Right ventricle myocardium inferior (tissue), 1 donor: ENCODE measurements around the gene PTPRH. TPM values are rescaled to one million over a fixed set of nuclear protein-coding genes. Genes with fewer than 3 reads are reported as not detected.

ENCODE experiments used
- ATAC-seq: fragments of 200-7000 bp; cut with Tn5 transposase; one replicate; pipeline ENCODE4 v1.9.1; 2020; ENCODE audit warnings: mild to moderate bottlenecking, moderate library complexity
- DNase-seq: peaks from one replicate; pipeline ENCODE4 v3.0.0; 2021; ENCODE audit errors: missing footprints
- intact Hi-C: fragments of 100-400 bp; cut with DNase I; formaldehyde crosslinking; loops from one replicate; pipeline ENCODE4 v1.11.0; 2022
- total RNA-seq: library from RNA; stranded (reverse); fragmentation: NEBNext Ultra II Directional; extraction: Animal tissue kit (Norgen Biotek cat#: 25700); gene quantifications from one replicate; pipeline ENCODE4 v1.2.1, GENCODE V29; 2021
- donor health status: DM: no; HTN: yes; CAD: no; lungs with severe emphysema.

The PTPRH gene
- total RNA-seq, 1 donor from 2014 or later, result 0.87 TPM

- ATAC-seq (peak; percentile 68), DNase-seq (no peak)
- intact Hi-C loops, result no loop called here
Observed at GRCh38 chr19:55247621-55248099, 38.4 kb upstream of the PTPRH start.

DNA sequence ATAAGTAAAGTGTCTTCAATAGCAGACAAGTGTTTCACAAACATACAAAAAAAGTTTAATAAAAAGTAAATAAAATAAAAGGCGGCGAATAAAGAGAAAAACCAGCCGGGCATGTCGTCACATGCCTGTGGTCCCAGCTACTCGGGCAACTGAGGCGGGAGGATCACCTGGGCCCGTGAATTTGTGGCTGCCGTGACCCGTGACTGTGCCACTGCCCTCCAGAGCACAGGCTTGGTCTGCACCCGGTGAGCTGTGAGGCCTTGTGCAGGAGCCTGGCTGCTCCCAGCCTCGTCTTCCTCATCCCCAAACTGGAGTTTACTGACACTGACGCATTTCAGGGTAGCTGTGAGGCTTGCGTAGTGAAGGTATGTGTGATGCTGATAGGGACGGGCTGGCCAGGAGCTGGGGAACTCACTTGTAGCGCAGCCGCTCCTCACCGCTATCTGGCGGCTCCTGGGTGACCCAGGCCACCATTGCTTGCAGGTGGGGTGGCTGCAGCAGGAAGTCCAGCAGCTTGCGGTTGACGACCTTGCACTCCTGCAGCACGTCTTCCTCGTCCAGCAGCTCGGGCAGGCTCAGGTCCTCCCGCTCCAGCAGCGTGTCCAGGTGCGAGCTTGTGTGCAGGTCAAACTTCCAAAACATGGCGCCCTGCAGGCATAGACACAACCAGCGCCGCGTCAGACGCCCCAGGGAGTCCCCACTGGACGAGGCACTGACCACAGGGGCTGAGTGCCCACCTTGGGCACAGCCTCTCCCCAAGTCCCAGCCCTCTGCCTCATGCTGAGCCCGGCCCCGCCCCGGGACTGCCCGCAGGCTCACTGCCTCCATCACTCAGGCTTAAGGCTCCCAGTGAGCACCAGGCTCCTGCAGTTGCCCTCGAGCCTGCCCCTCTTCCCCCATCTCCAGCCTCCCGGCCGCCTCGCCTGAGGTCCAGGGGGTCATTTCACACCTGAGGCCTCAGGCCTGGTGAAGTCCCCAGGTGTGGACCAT, 37.5 kb upstream of the PTPRH start:
- intact Hi-C loops, result no loop called here
- ATAC-seq (no peak), DNase-seq (no peak)

- intact Hi-C loops, result no loop called here
- DNase-seq (no peak), ATAC-seq (no peak)
Observed at GRCh38 chr19:55245236-55245904, 36.1 kb upstream of the PTPRH start.

GRCh38 chr19:55244004-55244680, 34.8 kb upstream of the PTPRH start:
- no peak for DNase-seq
- no peak for ATAC-seq
- intact Hi-C loops, result no loop called here

GRCh38 chr19:55242517-55242916, 33.2 kb upstream of the PTPRH start:
- DNase-seq, result no peak
- intact Hi-C loops, result no loop called here
- ATAC-seq, result no peak

DNA sequence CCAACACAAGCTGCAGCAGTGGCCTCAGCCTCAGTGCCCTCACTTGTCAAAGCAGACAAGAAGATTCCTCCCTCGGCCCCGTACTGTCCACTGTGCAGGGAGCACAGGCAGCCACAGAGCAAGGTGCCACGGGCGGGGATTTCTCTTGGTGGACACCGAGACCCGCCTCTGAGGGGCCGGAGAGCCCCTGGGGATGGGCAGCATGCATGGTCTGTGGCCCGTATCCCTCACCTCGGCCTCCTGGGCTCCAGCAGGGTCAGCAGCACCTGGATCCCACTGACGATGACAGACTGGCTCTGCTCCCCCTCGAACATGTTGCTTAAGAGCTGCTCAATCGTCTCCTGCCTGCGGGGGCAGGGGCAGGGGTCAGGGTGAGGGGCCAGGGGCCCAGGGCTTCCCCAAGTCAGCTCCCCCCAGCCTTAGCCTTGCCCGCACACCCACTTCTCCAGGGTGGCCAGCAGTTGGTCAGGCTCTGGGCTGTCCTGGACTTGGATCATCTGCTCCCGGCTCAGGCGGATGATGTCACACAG, 32.7 kb upstream of the PTPRH start:
- intact Hi-C loops, result no loop called here
- no peak for ATAC-seq
- no peak for DNase-seq

DNA sequence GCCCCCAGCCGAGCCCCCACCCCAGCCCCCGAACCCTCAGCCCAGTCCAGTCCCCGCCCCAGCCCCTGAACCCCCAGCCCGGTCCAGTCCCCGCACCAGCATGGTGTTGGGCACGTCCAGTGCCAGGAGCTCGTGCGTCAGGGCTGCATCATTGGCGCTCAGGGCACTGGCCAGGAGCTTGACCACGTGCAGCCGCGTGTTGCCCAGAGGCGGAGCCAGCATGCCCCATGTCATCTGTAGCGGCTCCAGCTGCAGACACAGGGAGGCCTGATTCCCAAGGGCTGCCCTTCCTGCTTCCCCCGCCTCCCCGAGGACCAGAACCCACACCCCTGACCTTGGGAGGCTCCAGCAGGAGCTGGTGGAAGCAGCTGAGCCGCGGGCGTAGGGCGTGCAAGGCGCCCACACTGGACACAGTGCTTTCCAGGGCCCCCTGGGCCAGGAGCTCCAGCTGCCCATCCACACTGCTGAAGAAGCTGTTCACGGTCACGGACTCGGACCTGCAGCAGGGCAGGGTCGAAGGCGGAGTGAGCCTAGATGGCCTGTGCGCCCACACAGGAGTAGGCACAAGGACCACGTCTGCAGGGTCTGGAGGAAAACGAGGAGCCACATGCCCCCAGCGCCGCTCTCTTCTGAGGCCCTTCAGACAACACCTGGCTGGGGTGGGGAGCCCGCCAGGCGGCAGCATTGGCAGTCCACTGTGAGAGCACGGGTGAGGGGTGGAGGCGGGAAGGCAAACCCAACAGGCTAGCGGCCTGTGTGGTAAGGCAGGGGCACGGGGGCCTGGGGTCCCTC, 32.0 kb upstream of the PTPRH start:
- DNase-seq, result no peak
- intact Hi-C loops, result no loop called here
- ATAC-seq, result no peak

DNA sequence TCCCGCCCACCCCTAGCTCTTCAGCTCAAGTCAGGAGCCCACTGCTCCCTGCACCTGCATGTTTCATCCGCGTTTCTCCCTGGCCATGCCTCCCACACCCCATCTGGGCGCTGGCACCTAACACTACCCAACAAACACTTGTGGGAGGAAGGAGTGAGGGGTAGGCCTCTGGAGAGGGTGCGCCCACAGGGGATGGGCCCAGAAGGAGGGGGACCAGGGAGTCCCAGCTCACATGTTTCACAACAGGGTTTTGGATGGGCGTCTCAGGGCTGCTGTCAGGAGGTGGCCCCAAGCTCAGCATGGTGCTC, 31.4 kb upstream of the PTPRH start:
- DNase-seq (no peak), ATAC-seq (no peak)
- intact Hi-C loops, result no loop called here

DNA sequence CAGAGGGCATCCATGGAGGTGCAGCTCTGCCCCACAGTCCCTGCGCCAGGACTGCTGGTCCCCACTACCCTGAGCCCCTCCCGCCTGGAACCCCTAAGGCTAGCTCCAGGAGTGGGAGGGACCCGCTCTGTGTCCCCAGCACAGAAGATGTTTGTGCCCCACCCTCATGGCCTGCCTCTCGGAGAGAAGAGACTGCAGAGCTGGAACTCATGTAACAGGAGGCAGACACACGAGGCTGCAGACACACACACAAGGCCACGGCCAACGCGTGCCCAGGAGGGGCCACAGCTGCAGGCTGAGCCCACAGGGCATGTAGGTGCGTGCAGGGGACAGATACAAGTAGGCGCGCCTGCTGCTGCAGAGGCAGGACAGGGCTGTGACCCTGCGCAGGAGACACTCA, 29.7 kb upstream of the PTPRH start:
- intact Hi-C loops, result no loop called here
- ATAC-seq (no peak), DNase-seq (no peak)

DNA sequence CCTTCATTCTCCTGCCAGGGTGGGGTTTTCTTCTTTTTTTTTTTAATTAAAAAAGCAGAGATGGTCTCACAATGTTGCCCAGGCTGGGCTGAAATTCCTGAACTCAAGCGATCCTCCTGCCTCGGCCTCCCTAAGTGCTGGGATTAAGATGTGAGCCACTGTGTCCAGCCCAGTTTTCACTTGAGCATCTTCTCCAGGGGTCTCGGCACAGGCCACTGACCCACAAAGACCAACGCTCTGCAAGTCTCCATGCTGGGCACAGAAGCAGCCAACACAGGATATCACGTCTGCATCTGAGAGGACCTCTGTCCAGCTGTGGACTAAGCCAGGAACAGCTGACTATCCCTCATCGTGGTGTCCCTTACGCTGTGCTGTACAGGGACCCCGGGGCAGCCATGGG, 28.7 kb upstream of the PTPRH start:
- ATAC-seq, result no peak
- intact Hi-C loops, result no loop called here
- no peak for DNase-seq

DNA sequence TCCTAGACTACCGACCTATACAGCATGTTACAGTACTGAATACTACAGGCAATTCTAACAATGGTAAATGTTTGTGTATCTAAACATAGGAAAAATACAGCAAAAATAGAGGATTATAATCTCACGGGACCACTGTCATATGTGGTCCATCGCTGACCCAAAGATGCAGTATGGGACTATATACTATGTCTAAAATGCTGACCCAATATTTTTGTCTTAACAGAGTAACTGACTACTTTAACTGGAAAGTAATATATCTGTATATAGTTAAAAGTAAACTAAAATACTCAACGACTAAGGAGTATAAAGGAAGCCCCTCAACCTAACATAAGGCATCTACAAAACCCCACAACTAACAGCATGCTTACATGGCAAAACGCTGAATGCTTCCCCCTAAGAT, 23.7 kb upstream of the PTPRH start:
- ATAC-seq (no peak), DNase-seq (no peak)

DNA sequence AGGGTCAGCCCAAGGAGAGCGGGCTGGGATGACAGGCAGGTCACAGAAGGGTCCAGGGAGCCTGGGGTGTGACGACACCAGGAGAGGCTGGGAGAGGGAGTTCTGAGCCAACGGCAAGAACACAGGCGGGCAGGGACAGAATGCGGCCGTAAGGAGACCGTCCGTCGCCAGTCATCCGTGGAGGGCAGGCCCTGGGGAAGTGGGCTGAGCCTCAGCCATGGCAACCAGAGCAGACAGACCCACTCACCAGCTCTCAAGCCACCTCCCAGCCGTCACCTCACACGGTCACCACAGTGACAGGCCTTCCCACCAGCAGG, 22.9 kb upstream of the PTPRH start:
- ATAC-seq (no peak), DNase-seq (no peak)
- intact Hi-C loops, result no loop called here

More for the DNA sequence above, 23.7 kb upstream of the PTPRH start:
- intact Hi-C loops, result no loop called here

GRCh38 chr19:55231391-55232285, 22.3 kb upstream of the PTPRH start:
- no peak for DNase-seq
- intact Hi-C loops, result no loop called here
- no peak for ATAC-seq

DNA sequence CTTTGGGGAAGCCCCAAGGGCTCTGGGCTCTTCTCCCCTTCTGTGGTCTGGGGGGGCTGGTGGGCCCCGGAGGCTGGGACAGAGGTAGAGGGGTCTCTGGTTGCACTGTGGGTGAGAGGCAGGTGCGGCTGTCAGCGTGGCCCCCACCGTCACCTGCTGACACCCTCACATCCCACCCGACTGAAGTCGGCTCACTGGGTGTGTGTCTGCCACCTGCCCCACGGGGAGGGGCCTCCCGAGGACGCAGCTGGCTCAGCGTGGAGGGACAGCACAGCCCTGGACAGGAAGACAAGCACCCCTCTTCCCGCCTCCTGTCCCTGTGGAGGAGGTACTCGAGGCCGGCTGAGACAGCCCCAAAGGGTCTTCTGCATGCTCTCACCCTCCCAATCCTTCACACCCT, 21.5 kb upstream of the PTPRH start:
- DNase-seq (no peak), ATAC-seq (no peak)
- intact Hi-C loops, result no loop called here

DNA sequence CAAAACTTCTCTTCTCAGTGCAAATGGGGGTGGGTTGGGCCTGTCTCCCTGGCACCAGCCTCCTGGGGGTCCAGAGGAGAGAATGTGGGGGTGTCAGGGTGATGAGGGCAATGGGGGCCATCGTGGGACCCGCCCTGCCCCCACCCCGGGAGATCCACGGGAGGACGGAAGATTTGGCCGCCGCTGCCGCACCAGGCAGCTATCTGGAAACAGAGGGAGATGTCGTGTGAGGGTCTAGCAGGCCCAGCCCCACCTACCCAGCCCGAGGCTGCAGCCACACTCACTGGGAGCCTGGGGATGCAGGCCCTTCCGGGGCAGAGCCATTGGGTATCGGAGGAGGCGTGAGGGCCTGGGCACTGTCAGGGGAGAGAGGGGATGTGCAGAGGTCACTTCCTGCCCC, 21.0 kb upstream of the PTPRH start:
- ATAC-seq, result no peak
- DNase-seq, result no peak
- intact Hi-C loops, result no loop called here

DNA sequence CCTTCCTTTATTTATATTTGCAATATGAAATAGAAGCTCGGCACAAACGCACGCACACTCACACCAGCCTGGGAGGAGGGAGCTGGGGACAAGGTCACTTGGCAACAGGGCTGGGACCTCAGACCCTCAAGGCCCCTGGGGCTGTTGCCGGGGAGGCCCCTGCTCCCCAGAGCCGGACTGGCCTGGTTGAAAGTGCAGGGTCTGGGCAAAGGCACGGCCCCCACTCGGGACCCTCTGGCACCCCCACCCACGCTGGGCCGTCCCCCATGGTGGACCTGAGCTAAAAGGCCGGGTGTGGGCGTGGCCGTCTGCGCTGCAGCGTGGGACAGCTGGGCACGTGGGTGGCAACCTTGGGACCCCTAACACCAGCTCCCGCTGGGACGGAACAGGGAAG, 20.5 kb upstream of the PTPRH start:
- ATAC-seq, result no peak
- intact Hi-C loops, result no loop called here
- no peak for DNase-seq

DNA sequence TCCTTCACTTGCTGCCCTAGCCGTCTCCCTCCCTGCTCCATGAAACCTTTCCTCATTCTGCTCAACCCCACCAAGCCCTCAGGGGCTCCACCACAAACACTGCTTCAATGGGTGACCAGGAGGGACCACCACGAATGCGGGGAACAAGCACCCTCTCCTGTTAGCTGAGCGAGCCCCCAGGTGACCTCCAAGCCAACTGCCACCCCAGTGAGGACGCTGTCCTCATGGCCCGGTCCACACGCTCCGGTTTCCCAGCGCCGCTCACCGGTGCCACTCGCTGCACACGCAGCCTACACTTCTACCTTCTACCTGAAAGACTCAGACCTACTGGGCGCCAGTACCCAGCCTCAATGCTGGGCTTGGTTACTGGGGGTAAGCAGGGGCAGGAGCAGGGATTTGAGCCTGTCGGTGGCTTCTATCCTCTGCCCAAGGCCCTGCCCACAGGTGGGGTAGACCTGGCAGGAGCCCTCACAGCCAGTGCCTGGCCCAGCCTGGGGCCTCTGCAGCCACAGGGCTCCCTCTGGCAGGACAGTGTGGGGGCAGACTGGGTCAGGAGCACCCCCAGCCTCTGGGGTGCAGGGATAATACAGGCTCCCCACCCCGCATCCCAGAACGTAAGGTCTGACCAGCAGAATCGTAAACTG, 20.0 kb upstream of the PTPRH start:
- no peak for DNase-seq
- ATAC-seq, result no peak
- intact Hi-C loops, result no loop called here
